IPS DF 6.9 (cell line): ENCODE results near the gene HCAR2.
"Not testable (repeated sequence)": the region's sequence is repeated elsewhere in the genome, so short reads cannot be mapped to it uniquely, and the experiment has no call there.

ENCODE experiments used
- DNase-seq: peaks from one replicate; pipeline ENCODE4 v3.0.0-alpha.2; 2013; ENCODE audit warnings: low read depth, low spot score
- H3K27ac ChIP-seq: one replicate; pipeline ENCODE4 v1.5.1; 2013; ENCODE audit warnings: low read length, control low read depth
- H3K27me3 ChIP-seq: 2 replicates; pipeline ENCODE4 v1.6.1; 2013; ENCODE audit warnings: mild to moderate bottlenecking, low read length; ENCODE audit not compliant: control insufficient read depth, insufficient read depth
- H3K36me3 ChIP-seq: 2 replicates; pipeline ENCODE4 v1.6.1; 2013; ENCODE audit warnings: low read length; ENCODE audit not compliant: control insufficient read depth, insufficient read depth
- H3K4me1 ChIP-seq: 2 replicates; pipeline ENCODE4 v1.6.1; 2013; ENCODE audit warnings: low read length; ENCODE audit not compliant: control insufficient read depth, insufficient read depth
- H3K4me3 ChIP-seq: 2 replicates; pipeline ENCODE4 v1.5.1; 2013; ENCODE audit warnings: mild to moderate bottlenecking, low read length
- H3K9me3 ChIP-seq: 2 replicates; pipeline ENCODE4 v1.6.1; 2013; ENCODE audit warnings: low read length, inconsistent platforms; ENCODE audit not compliant: control insufficient read depth, insufficient read depth
- WGBS: extraction: QIAGEN DNeasy Blood & Tissue Kit; methylation state at CpG from one replicate; pipeline ENCODE4 v1.1.7; 2013; ENCODE audit warnings: mixed read lengths, missing lambda C conversion rate; ENCODE audit not compliant: insufficient read length, insufficient coverage; 5-methylcytosine and 5-hydroxymethylcytosine counted together

HCAR2 gene

DNA sequence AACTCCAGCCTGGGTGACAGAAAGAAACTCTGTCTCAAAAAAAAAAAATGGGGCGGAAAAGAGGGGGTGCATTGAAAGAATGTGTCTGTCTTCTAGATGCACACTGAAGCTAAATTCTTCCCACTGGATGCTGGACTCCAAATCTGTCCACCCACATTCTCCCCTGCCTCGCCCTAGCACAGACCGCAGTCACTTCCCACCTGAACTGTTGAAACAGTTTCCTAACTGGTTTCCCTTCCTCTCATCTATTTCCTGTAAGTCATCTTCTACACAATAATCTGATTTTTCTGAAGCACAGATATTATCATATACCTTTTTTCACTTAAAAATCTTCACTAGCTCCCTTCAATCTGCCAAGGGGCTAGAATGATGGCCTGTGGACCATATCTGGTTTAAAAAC lies 29.0 kb upstream of the HCAR2 start:
- Histone ChIP-seq H3K9me3 (no peaks in the 10 kb centered on the region), H3K27me3 (no peaks in the 10 kb centered on the region), H3K27ac (no peak overlapping the region), H3K36me3 (no peaks in the 10 kb centered on the region), H3K4me3 (no peak overlapping the region), H3K4me1 (no peaks in the 10 kb centered on the region)
- no peak for DNase-seq
- no CpG with 5 or more reads among the region's 3 CpGs for WGBS

DNA sequence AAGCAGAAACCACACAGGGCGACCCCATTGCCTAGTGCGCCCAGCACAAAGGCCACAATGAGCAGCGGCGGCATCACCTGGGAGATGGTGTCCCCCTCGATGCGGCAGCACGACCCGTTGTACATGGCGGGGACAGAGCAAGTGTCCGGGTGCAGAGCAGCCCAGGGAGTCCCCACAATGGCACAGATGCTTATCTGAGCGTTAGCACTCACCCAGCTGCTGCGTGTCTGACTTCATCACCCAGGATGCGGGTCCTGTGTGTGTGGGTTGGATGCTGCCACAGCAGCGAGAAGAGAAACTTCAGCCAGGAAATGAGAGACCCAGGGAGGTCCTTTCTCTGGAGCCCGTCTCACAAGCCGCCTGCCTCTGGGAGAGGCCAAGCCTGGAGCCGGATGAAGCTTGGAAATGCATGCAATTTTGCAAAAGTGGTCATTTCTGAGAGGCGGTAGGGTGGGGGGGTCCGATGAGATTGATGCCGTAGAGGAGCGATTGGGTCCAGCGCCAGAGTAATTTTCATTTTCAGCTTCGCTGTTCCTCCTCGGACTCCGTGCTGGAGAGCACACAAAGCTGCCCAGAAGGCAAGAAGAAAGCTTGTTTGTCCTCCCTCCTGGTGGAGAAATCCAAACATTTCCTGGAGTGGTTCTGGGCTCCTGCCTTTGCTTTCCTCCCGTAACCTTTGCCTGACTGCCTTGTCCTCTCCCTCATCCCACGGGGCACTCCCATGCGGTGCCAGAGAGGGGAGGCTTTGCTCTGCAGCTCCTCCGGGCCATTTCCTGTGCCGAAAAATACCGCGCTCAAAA lies 27.3 kb upstream of the HCAR2 start, which contains the start of gene HCAR1:
TSS of gene HCAR1 (minus strand) at position 630 of the 800 bp plus-strand sequence. CDS start at position 125, 505 bp downstream.
- Histone ChIP-seq H3K4me3 (no peak within 1 kb of the TSS), H3K27ac (no peak within 1 kb of the TSS), H3K4me1 (no peaks in the 10 kb centered on the region), H3K27me3 (no peaks in the 10 kb centered on the region), H3K36me3 (no peaks in the 10 kb centered on the region), H3K9me3 (no peaks in the 10 kb centered on the region)
- DNase-seq: no peak
- WGBS: no CpG with 5 or more reads among the region's 32 CpGs

DNA sequence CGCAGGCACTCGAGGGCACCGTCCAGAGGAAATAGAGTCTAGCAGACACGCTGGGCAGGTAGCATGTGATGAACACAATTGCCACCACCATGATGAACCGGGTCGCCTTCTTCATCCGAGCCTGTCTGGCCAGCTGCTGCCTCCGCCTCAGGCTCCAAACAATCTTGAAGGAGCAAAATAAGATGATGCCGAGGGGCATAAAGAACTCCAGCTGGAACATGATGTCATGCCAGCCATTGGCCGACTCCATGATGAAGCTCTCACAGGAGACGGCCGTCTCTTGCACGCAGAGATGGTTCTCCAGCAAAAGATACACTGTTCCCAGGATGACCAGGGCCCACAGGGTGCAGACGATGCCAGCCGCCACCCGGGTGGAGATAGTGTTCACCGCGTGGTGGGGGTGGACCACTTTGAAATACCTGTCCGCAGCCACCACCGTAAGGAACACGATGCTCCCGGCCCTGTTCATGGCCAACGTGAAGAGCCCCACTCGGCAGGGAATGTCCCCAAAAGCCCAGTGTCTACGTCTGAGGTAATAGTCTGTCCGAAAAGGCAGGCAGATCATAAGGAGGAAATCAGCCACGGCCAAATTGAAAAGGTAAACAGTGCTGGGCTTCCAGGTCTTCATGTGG lies 26.5 kb upstream of the HCAR2 start:
- no peaks in the 10 kb centered on the region for H3K4me1 ChIP-seq
- no CpG with 5 or more reads among the region's 27 CpGs for WGBS
- H3K4me3 ChIP-seq: no peak overlapping the region

DNA sequence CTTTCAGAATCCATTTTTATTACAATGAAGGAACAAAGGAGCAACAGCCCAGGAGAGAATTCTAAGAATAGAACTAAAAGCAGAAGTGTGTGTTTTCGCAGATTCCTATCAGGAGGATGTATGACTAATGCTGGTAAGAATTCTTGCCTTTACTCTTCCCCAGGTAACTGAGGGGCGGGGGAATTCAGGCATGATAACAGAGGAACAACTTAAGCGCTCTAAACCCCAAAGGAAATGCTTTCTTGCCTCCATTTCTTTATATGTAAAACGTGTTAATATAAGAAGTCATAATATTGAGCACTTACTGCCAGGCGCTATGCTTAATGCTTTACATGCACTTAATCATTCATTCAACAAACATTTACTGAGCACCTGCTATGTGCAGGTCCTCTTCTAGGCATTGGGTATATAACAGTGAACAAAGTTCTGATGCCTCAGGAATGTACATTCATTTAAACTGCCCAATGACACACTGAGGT lies 23.0 kb upstream of the HCAR2 start:
- DNase-seq: no peak
- H3K4me1 ChIP-seq: no peaks in the 10 kb centered on the region
- no peaks in the 10 kb centered on the region for H3K36me3 ChIP-seq
- no peaks in the 10 kb centered on the region for H3K27me3 ChIP-seq
- WGBS: no CpG with 5 or more reads among the region's 5 CpGs
- no peaks in the 10 kb centered on the region for H3K9me3 ChIP-seq
- H3K27ac ChIP-seq: no peak overlapping the region
- H3K4me3 ChIP-seq: no peak overlapping the region

More for the DNA sequence above, 26.5 kb upstream of the HCAR2 start:
- DNase-seq: no peak
- H3K27me3 ChIP-seq: no peaks in the 10 kb centered on the region
- H3K27ac ChIP-seq: no peak overlapping the region
- H3K9me3 ChIP-seq: no peaks in the 10 kb centered on the region
- no peaks in the 10 kb centered on the region for H3K36me3 ChIP-seq

DNA sequence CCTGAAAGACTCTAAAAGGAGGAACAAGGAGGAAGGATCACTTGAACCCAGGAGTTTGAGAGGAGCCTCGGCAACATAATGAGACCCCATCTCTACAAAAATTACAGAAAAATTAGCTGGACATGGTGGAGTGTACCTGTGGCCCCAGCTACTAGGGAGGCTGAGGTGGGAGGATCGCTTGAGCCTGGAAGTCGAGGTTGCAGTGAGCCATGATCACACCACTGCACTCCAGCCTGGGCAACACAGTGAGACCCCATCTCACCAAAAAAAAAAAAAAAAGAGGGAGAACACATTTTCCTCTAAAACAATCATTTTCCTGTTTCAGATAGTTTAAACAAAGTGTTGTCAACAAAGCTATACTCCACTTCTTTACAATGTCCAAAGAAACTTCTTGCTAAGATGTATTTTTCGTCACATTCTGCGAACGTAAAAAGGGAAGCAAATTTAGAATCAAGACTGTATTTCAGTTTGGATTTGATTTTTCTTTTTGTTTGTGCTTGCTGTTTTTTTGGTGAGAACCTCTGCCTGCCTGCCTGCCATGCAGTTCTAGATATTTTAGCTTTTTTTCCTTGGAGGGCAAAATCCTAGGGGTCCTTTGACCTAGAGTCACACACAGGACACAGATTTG lies 22.4 kb upstream of the HCAR2 start:
- no peak overlapping the region for H3K27ac ChIP-seq
- H3K4me1 ChIP-seq: no peaks in the 10 kb centered on the region
- WGBS: no CpG with 5 or more reads among the region's 6 CpGs
- H3K4me3 ChIP-seq: no peak overlapping the region
- H3K36me3 ChIP-seq: no peaks in the 10 kb centered on the region
- no peak for DNase-seq
- no peaks in the 10 kb centered on the region for H3K9me3 ChIP-seq
- H3K27me3 ChIP-seq: no peaks in the 10 kb centered on the region

DNA sequence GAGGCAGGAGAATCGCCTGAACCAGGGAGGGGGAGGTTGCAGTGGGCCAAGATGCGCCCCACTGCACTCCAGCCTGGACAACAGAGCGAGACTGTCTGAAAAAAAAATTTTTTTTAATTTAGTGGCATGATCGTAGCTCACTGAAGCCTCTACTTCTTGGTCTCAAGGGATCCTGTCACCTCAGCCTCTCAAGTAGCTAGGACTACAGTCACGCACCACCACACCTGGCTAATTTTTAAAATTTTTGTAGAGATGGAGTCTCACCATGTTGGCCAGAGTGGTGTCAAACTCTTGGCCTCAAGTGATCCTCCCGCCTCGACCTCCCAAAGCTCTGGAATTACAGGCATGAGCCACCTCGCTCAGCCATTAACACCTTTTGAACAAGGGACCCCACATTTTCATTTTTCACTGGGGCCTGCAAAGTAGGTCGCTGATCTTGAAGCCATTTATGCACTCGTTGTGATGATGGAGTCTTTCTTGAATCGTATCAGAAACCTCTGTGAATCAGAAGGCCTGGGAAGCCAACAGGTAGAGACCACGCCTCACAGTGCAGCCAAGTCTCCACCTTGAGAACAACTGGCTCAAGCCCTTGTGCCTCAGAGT lies 21.6 kb upstream of the HCAR2 start:
- no CpG with 5 or more reads among the region's 12 CpGs for WGBS
- Histone ChIP-seq H3K4me3 (no peak overlapping the region), H3K27me3 (no peaks in the 10 kb centered on the region), H3K9me3 (no peaks in the 10 kb centered on the region), H3K36me3 (no peaks in the 10 kb centered on the region), H3K27ac (no peak overlapping the region), H3K4me1 (no peaks in the 10 kb centered on the region)
- no peak for DNase-seq

DNA sequence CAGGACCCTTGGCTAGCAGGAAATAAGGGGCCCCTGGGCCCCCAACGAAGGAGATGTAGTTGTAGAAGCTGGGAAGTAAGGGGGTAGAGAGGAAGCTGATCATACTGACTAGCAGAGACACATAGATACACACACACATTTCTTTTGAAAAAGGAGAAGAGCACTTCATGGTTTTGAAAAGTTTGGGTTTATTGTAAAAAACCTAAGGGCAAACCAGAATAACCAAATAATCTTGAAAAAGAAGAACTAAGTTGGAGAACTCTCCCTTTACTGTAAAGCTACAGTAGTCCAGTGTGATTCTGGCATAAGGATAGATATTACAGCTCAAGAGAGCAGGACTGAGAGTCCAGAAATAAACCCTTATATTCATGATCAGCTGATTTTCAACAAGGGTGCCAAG lies 19.2 kb upstream of the HCAR2 start:
- no peak overlapping the region for H3K27ac ChIP-seq
- H3K36me3 ChIP-seq: no peaks in the 10 kb centered on the region
- no peaks in the 10 kb centered on the region for H3K9me3 ChIP-seq
- H3K4me1 ChIP-seq: no peaks in the 10 kb centered on the region
- no peaks in the 10 kb centered on the region for H3K27me3 ChIP-seq
- no peak overlapping the region for H3K4me3 ChIP-seq
- no peak for DNase-seq
- no CpG with 5 or more reads among the region's 1 CpG for WGBS

DNA sequence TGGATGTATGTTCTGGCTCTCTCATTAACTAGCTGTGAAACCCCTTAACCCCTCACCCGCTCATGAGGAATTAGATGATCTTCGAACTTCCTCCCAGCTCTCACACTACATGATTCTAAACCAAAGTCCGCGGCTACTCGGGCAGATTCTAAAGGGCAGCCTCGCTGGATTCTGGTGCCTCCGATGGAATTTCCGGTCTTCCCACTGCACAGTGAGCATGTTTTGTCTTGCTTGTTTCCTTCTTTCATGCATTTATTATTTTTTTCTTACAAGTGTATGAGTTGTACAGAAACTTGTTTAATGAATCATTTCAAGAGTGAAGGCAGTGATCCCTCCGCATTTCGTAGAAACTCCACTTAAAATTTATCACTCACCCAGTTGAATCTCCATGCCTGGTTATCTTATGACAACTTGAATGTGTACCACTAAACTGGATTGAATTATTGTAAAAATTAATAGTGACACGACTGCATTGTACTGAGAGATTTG lies 17.9 kb upstream of the HCAR2 start:
- DNase-seq: no peak
- no peak overlapping the region for H3K27ac ChIP-seq

DNA sequence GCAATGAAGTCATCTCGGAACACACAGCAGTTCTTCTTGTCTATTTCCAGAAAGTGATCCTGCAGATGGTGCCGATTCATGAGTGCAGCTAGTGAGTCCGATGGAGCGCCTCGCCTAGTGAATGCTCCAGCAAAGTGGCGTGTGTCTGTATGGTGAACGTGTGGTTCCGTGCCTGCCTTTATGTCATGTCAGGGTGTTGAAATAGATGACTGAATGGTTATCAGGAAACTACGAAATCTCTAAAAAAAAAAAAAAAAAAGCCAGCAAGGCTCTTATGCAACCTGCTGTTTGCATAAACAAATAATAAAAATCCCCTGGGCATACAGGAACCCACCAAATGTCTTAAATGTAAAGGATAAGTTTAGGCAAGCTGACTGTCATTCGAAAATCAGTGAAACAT lies 13.5 kb upstream of the HCAR2 start, which contains the start of gene HCAR3:
TSS of gene HCAR3 (minus strand) at position 154 of the 400 bp plus-strand sequence. CDS start at position 80, 74 bp downstream.
- H3K27ac ChIP-seq, H3K27me3 ChIP-seq, H3K9me3 ChIP-seq, H3K36me3 ChIP-seq, H3K4me3 ChIP-seq, H3K4me1 ChIP-seq, DNase-seq: not testable (repeated sequence)
- no CpG with 5 or more reads among the region's 10 CpGs for WGBS

More for the DNA sequence above, 17.9 kb upstream of the HCAR2 start:
- H3K9me3 ChIP-seq: no peaks in the 10 kb centered on the region
- no peaks in the 10 kb centered on the region for H3K36me3 ChIP-seq
- no peak overlapping the region for H3K4me3 ChIP-seq
- no peaks in the 10 kb centered on the region for H3K4me1 ChIP-seq
- no peaks in the 10 kb centered on the region for H3K27me3 ChIP-seq
- no CpG with 5 or more reads among the region's 11 CpGs for WGBS

DNA sequence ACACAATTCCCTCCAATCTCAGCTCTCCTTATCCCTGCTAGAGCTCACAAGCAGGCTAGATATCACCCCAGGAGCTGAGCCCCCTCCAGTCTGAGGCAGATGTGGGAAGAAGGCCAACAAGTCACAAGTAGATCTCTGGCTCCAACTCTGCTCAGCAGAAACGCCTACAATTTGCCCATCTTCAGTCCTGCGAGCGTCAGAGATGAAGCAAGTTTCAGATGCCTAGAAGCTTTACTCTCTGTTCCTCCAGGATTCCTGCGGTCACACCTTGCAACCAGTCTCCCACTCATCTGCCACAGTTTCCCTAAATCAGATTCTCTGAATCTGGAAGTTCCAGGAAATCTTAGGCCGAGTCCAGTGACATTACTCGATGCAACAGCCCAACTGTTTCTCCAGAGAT lies 12.1 kb upstream of the HCAR2 start:
- not testable (repeated sequence) for DNase-seq, H3K4me1 ChIP-seq, H3K9me3 ChIP-seq, H3K27ac ChIP-seq, H3K36me3 ChIP-seq, H3K27me3 ChIP-seq, H3K4me3 ChIP-seq
- WGBS: no CpG with 5 or more reads among the region's 6 CpGs
